Skeletal muscle tissue (tissue), 4 donors: Measurements from ENCODE around the gene PPIL6. TPM values are rescaled to one million over a fixed set of nuclear protein-coding genes. Genes with fewer than 3 reads are reported as not detected.

Experiments
- H3K27ac ChIP-seq: one replicate; pipeline ENCODE4 v1.7.0; 2013; ENCODE audit warnings: mild to moderate bottlenecking, low read depth, low read length, inconsistent platforms
- H3K27me3 ChIP-seq, 3 donors: one replicate each; pipeline ENCODE4 v1.7.0; 2013; ENCODE audit warnings: low read length in 3 of 3; ENCODE audit not compliant: control insufficient read depth in 3 of 3, insufficient read depth in 3 of 3
- H3K36me3 ChIP-seq, 3 donors: one replicate each; pipeline ENCODE4 v1.7.0; 2013; ENCODE audit warnings: low read length in 3 of 3; ENCODE audit not compliant: control insufficient read depth in 3 of 3, insufficient read depth in 3 of 3
- H3K4me1 ChIP-seq, 3 donors: one replicate each; pipeline ENCODE4 v1.7.0; 2013; ENCODE audit warnings: low read length in 3 of 3, mild to moderate bottlenecking in 3 of 3; ENCODE audit not compliant: control insufficient read depth in 3 of 3, insufficient read depth in 3 of 3
- H3K4me3 ChIP-seq, 3 donors: one replicate each; pipeline ENCODE4 v1.7.0; 2013; ENCODE audit warnings: low read length in 3 of 3
- H3K9ac ChIP-seq, 3 donors: one replicate each; pipeline ENCODE4 v1.7.0; 2013; ENCODE audit warnings: low read length in 3 of 3, mild to moderate bottlenecking in 3 of 3, moderate library complexity in 2 of 3, low read depth in 1 of 3
- H3K9me3 ChIP-seq, 3 donors: one replicate each; pipeline ENCODE4 v1.7.0; 2013; ENCODE audit warnings: low read length in 3 of 3; ENCODE audit not compliant: control insufficient read depth in 3 of 3
- total RNA-seq: library from RNA; depleted of rRNA; stranded (reverse); fragments of >200 nt; gene quantifications from one replicate; pipeline ENCODE4 v1.2.3, GENCODE V29; 2014
- donor health status: Osteomylitis.

PPIL6 gene
- total RNA-seq, 1 donor from 2014 or later: 15.7 TPM

- no peak overlapping the region for H3K4me3 ChIP-seq
- no peak overlapping the region for H3K27ac ChIP-seq
- no peaks in the 10 kb centered on the region for H3K9me3 ChIP-seq
- H3K27me3 ChIP-seq: no peaks in the 10 kb centered on the region
- H3K9ac ChIP-seq: no peak overlapping the region
- peaks cover 7 to 18% (median 15%) of the 10 kb centered on the region in 3 donors for H3K4me1 ChIP-seq
- H3K36me3 ChIP-seq: peaks cover 0 to 3% (median 0%) of the 10 kb centered on the region in 3 donors
These were observed 99.6 kb downstream of the PPIL6 start for GRCh38 chr6:109340811-109341210.

Other genes starting within 250 kb of the PPIL6 start
- gene CD164, start 58.2 kb downstream of the PPIL6 start, total RNA-seq: 160 TPM
- 8.4 TPM for gene SMPD2, start 96 bp upstream of the PPIL6 start, total RNA-seq
- gene MICAL1, start 15.1 kb upstream of the PPIL6 start, total RNA-seq: 32.4 TPM
- gene ZBTB24, start 42.6 kb upstream of the PPIL6 start, total RNA-seq: 4.7 TPM